ENCODE measurements around the gene PSG7. TPM values are rescaled to one million over a fixed set of nuclear protein-coding genes. Genes with fewer than 3 reads are reported as not detected.
"Not testable (repeated sequence)": the region's sequence is repeated elsewhere in the genome, so short reads cannot be mapped to it uniquely, and the experiment has no call there.

PSG7 gene
- polyA plus RNA-seq, 1 donor from 2014 or later, result not detected

GRCh38 chr19:42879613-42880012 is 57.4 kb downstream of the PSG7 start, which contains the start of gene PSG1:
TSS of gene PSG1 (minus strand) at chr19:42879713. CDS start at chr19:42879581, 132 bp downstream.
- no peaks in the 10 kb centered on the region for H3K9me2 ChIP-seq (ENCODE audit: insufficient read depth, low read length)
- H3K79me2 ChIP-seq (replicated peaks; ENCODE audit: insufficient read depth, low read length), result no peaks in the 10 kb centered on the region
- no peaks in the 10 kb centered on the region for H3K9me3 ChIP-seq (ENCODE audit: low read length)
- TF ChIP-seq EP300 (conservative IDR thresholded peaks at IDR 0.05; ENCODE audit: poor library complexity, severe bottlenecking) (no peak), MXI1 (conservative IDR thresholded peaks at IDR 0.05; ENCODE audit: poor library complexity, severe bottlenecking) (no peak), REST (IDR thresholded peaks at IDR 0.05; ENCODE audit: borderline replicate concordance) (no peak), CTCF (IDR thresholded peaks at IDR 0.05; ENCODE audit: poor library complexity, severe bottlenecking) (no peak), TAF1 (IDR thresholded peaks at IDR 0.05; ENCODE audit: low read depth) (no peak)
- H4K20me1 ChIP-seq (ENCODE audit: insufficient read depth), result no peaks in the 10 kb centered on the region
- no peak within 1 kb of the TSS for H3K9ac ChIP-seq (ENCODE audit: low read length)
- H3K27ac ChIP-seq (ENCODE audit: low read length), result no peak within 1 kb of the TSS
- H3K27me3 ChIP-seq (ENCODE audit: insufficient read depth, low read depth, low read length), result no peaks in the 10 kb centered on the region
- no peak within 1 kb of the TSS for H2AFZ ChIP-seq (ENCODE audit: low read depth, low read length)
- H3K36me3 ChIP-seq (ENCODE audit: insufficient read depth, low read length), result no peaks in the 10 kb centered on the region
- H3F3A ChIP-seq (ENCODE audit: insufficient read depth, low read length, poor library complexity, severe bottlenecking), result no peaks in the 10 kb centered on the region
- no peak within 1 kb of the TSS for H3K4me3 ChIP-seq (ENCODE audit: low read length)
- no peak within 1 kb of the TSS for H3K4me2 ChIP-seq (ENCODE audit: low read length)

DNA sequence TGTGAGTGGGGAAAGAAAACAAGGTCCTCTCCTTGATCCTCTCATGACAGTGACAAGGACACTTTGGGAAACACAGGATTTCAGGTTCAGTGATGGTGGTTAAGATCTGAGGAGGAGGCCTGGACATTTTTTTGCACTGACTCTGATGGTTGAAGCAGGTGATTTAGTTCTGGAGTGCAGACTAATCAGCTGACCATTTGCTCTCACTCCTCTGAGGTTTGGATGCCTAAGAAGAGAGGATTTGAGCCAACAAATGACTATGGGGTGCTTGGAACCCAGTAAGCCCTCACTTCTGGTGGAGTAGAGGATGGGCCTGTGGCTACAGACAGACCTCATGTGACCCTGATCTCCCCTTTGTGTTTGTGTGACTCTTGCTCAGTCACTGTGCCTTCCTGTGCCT is 60.4 kb downstream of the PSG7 start:
- H3K9me2 ChIP-seq (ENCODE audit: insufficient read depth, low read length); H3K79me2 ChIP-seq (replicated peaks; ENCODE audit: insufficient read depth, low read length); H3F3A ChIP-seq (ENCODE audit: insufficient read depth, low read length, poor library complexity, severe bottlenecking); H3K4me2 ChIP-seq (ENCODE audit: low read length); H3K36me3 ChIP-seq (ENCODE audit: insufficient read depth, low read length); H3K27me3 ChIP-seq (ENCODE audit: insufficient read depth, low read depth, low read length); H3K4me3 ChIP-seq (ENCODE audit: low read length); H3K9ac ChIP-seq (ENCODE audit: low read length); H3K9me3 ChIP-seq (ENCODE audit: low read length); H4K20me1 ChIP-seq (ENCODE audit: insufficient read depth); H3K27ac ChIP-seq (ENCODE audit: low read length); H2AFZ ChIP-seq (ENCODE audit: low read depth, low read length): not testable (repeated sequence)

DNA sequence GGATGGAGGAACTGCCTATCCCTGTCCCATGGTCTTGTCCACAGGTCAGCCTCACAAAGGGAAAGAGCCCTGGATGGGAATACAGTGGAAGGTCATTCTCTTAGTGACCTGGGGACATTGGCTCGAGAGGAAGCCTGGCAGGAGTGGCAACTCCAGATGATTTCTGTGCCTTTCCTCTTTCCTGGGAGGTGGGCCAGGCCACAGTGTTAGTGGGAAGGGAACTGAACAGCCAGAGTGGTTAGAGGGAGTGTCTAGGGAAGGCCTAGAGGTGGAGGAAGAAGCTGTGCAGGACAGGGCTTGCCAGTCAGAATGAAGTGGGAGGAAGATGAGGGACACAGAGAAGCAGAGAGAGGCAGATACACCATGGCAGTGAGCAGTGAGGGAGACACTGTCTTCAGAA is 61.1 kb downstream of the PSG7 start:
- H4K20me1 ChIP-seq (ENCODE audit: insufficient read depth); H3K27ac ChIP-seq (ENCODE audit: low read length); H3K36me3 ChIP-seq (ENCODE audit: insufficient read depth, low read length); H2AFZ ChIP-seq (ENCODE audit: low read depth, low read length); H3K9me2 ChIP-seq (ENCODE audit: insufficient read depth, low read length); H3K9ac ChIP-seq (ENCODE audit: low read length); H3F3A ChIP-seq (ENCODE audit: insufficient read depth, low read length, poor library complexity, severe bottlenecking); H3K79me2 ChIP-seq (replicated peaks; ENCODE audit: insufficient read depth, low read length); H3K4me3 ChIP-seq (ENCODE audit: low read length); H3K9me3 ChIP-seq (ENCODE audit: low read length); H3K4me2 ChIP-seq (ENCODE audit: low read length); H3K27me3 ChIP-seq (ENCODE audit: insufficient read depth, low read depth, low read length): not testable (repeated sequence)

- not testable (repeated sequence) for H3K4me2 ChIP-seq (ENCODE audit: low read length); H3K79me2 ChIP-seq (replicated peaks; ENCODE audit: insufficient read depth, low read length); H2AFZ ChIP-seq (ENCODE audit: low read depth, low read length); H3K36me3 ChIP-seq (ENCODE audit: insufficient read depth, low read length); H3K9me3 ChIP-seq (ENCODE audit: low read length); H4K20me1 ChIP-seq (ENCODE audit: insufficient read depth); H3F3A ChIP-seq (ENCODE audit: insufficient read depth, low read length, poor library complexity, severe bottlenecking); H3K27me3 ChIP-seq (ENCODE audit: insufficient read depth, low read depth, low read length); H3K4me3 ChIP-seq (ENCODE audit: low read length); H3K9ac ChIP-seq (ENCODE audit: low read length); H3K9me2 ChIP-seq (ENCODE audit: insufficient read depth, low read length); H3K27ac ChIP-seq (ENCODE audit: low read length)
These were observed 61.9 kb downstream of the PSG7 start for GRCh38 chr19:42874901-42875813.

DNA sequence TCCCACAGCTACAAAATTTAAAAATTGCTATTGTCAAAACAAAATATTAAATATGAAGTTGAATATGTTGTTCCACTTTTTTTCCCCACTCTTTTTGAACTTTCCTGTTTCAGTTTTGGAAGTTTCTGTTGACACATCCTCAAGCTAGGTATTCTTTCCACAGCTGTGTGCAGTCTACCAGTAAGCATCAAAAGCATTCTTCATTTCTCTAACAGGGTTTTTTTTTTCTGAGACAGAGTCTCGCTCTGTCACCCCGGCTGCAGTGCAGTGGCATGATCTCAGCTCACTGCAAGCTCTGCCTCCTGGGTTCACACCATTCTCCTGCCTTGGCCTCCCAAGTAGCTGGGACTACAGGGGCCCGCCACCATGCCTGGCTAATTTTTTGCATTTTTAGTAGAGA is 62.9 kb downstream of the PSG7 start:
- not testable (repeated sequence) for H3K27ac ChIP-seq (ENCODE audit: low read length); H4K20me1 ChIP-seq (ENCODE audit: insufficient read depth); H3K4me3 ChIP-seq (ENCODE audit: low read length); H3K36me3 ChIP-seq (ENCODE audit: insufficient read depth, low read length); H3K27me3 ChIP-seq (ENCODE audit: insufficient read depth, low read depth, low read length); H2AFZ ChIP-seq (ENCODE audit: low read depth, low read length); H3K79me2 ChIP-seq (replicated peaks; ENCODE audit: insufficient read depth, low read length); H3F3A ChIP-seq (ENCODE audit: insufficient read depth, low read length, poor library complexity, severe bottlenecking); H3K4me2 ChIP-seq (ENCODE audit: low read length); H3K9ac ChIP-seq (ENCODE audit: low read length); H3K9me2 ChIP-seq (ENCODE audit: insufficient read depth, low read length); H3K9me3 ChIP-seq (ENCODE audit: low read length)

All from neural cell (in vitro differentiated cells).